PC-9 (cell line): ENCODE measurements around the gene MOCOS. TPM values are rescaled to one million over a fixed set of nuclear protein-coding genes. Genes with fewer than 3 reads are reported as not detected.
"Not testable (repeated sequence)": the region's sequence is repeated elsewhere in the genome, so short reads cannot be mapped to it uniquely, and the experiment has no call there.

Source experiments
- BruUV-seq: library from RNA; stranded (reverse); fragments of 400-500 nt; replicated peaks from 2 replicates; lab custom pipeline; 2021; lab: Mats Ljungman, UMichigan
- CTCF ChIA-PET: fragments of 300-600 bp; sonication (Branson Sonifier 250); formaldehyde crosslinking; loops from one replicate; lab custom pipeline; 2022; ENCODE audit warnings: antibody characterized with exemption; lab: Charles Lee
- POLR2A ChIA-PET: fragments of 300-600 bp; sonication (Branson Sonifier 250); formaldehyde crosslinking; loops from one replicate; lab custom pipeline; 2022; ENCODE audit warnings: antibody characterized with exemption; ENCODE audit not compliant: unreplicated experiment; lab: Charles Lee
- DNase-seq, 2 experiments: peaks; one replicate each; pipeline versions ENCODE4 v3.0.0 to v3.0.0-alpha.2; 2015 to 2022; ENCODE audit warnings: mixed read lengths in 1 of 2
- H2AFZ ChIP-seq: fragments of 200-600 bp; sonication (generic); 2 replicates; pipeline ENCODE4 v1.8.1; 2017; ENCODE audit warnings: antibody characterized with exemption
- H3F3A ChIP-seq: fragments of 200-600 bp; sonication (generic); 2 replicates; pipeline ENCODE4 v1.8.1; 2017; ENCODE audit warnings: antibody characterized with exemption, mild to moderate bottlenecking, low read depth; ENCODE audit not compliant: insufficient read depth
- H3K27ac ChIP-seq: fragments of 200-600 bp; sonication (generic); 2 replicates; pipeline ENCODE4 v1.6.1; 2016; ENCODE audit warnings: mixed run types
- H3K27me3 ChIP-seq: fragments of 200-600 bp; sonication (generic); 2 replicates; pipeline ENCODE4 v1.6.1; 2016; ENCODE audit warnings: low read depth, mixed run types; ENCODE audit not compliant: insufficient read depth
- H3K36me3 ChIP-seq: fragments of 200-600 bp; sonication (generic); 2 replicates; pipeline ENCODE4 v1.6.1; 2016; ENCODE audit warnings: low read depth, mixed run types
- H3K4me1 ChIP-seq: fragments of 200-600 bp; sonication (generic); replicated peaks from 2 replicates; pipeline ENCODE4 v1.6.1; 2016; ENCODE audit warnings: mixed run types; ENCODE audit not compliant: insufficient read depth
- H3K4me2 ChIP-seq: fragments of 200-600 bp; sonication (generic); 2 replicates; pipeline ENCODE4 v1.6.1; 2017; ENCODE audit warnings: mixed run types
- H3K4me3 ChIP-seq: fragments of 200-600 bp; sonication (generic); 2 replicates; pipeline ENCODE4 v1.6.1; 2016; ENCODE audit warnings: mixed run types
- H3K79me2 ChIP-seq: fragments of 200-600 bp; sonication (generic); 2 replicates; pipeline ENCODE4 v1.6.1; 2017; ENCODE audit warnings: low read depth, mixed run types
- H3K9me2 ChIP-seq: fragments of 200-600 bp; sonication (generic); 2 replicates; pipeline ENCODE4 v1.8.1; 2017; ENCODE audit warnings: mild to moderate bottlenecking; ENCODE audit not compliant: insufficient read depth
- H3K9me3 ChIP-seq: fragments of 200-600 bp; sonication (generic); 2 replicates; pipeline ENCODE4 v1.8.1; 2016; ENCODE audit warnings: low read depth; ENCODE audit not compliant: insufficient read depth
- H4K20me1 ChIP-seq: fragments of 200-600 bp; sonication (generic); 2 replicates; pipeline ENCODE4 v1.8.1; 2017; ENCODE audit not compliant: insufficient read depth
- CTCF ChIP-seq: fragments of 200-600 bp; sonication (generic); conservative IDR thresholded peaks from 2 replicates; pipeline ENCODE4 v1.6.1; 2017; ENCODE audit warnings: mixed run types, antibody characterized with exemption, mild to moderate bottlenecking, moderate library complexity
- EZH2 ChIP-seq: fragments of 200-600 bp; sonication (generic); IDR thresholded peaks from 2 replicates; pipeline ENCODE4 v1.8.0; 2017; ENCODE audit warnings: antibody characterized with exemption, low read depth
- intact Hi-C: fragments of 100-400 bp; cut with micrococcal nuclease; formaldehyde crosslinking; loops from one replicate; pipeline ENCODE4 v1.10.0; 2022; ENCODE audit not compliant: unreplicated experiment
- total RNA-seq: library from RNA; stranded (reverse); gene quantifications from 2 replicates; pipeline ENCODE4 v1.2.3, GENCODE V29; 2021

MOCOS gene
- total RNA-seq, 1 experiment from 2014 or later: 30.4 TPM

GRCh38 chr18:36215577-36215976 is 28.3 kb downstream of the MOCOS start:
- Histone ChIP-seq H3K4me3 (no peak overlapping the region), H3K79me2 (no peaks in the 10 kb centered on the region), H3K36me3 (peaks cover 5% of the 10 kb centered on the region; the same call in 1 of the 2 replicates), H3K4me2 (no peak overlapping the region), H3K9me2 (no peaks in the 10 kb centered on the region), H2AFZ (no peak overlapping the region), H3K27me3 (no peaks in the 10 kb centered on the region), H3F3A (no peaks in the 10 kb centered on the region), H3K27ac (no peak overlapping the region), H3K4me1 (no peaks in the 10 kb centered on the region), H4K20me1 (no peaks in the 10 kb centered on the region; the same call in none of the 2 replicates), H3K9me3 (no peaks in the 10 kb centered on the region)
- BruUV-seq: no TSS peak
- ChIA-PET CTCF (no interaction called here), POLR2A (no interaction called here)
- intact Hi-C loops: no loop called here
- TF ChIP-seq EZH2: no peak
- TF ChIP-seq CTCF: no peak
- no peak for DNase-seq

- ChIA-PET CTCF (no interaction called here), POLR2A (interaction anchor here (0.6 kb wide), 1 partner anchor 343 kb away, joined by 4 read pairs; no protein-coding TSS in a partner anchor)
- no peak overlapping the region for H3K4me3 ChIP-seq
- peaks cover 5% of the 10 kb centered on the region; the same call in 1 of the 2 replicates for H3K36me3 ChIP-seq
- H3K4me1 ChIP-seq: no peaks in the 10 kb centered on the region
- H3K9me2 ChIP-seq: no peaks in the 10 kb centered on the region
- no peaks in the 10 kb centered on the region for H3K79me2 ChIP-seq
- intact Hi-C loops: no loop called here
- H4K20me1 ChIP-seq: no peaks in the 10 kb centered on the region; the same call in none of the 2 replicates
- TF ChIP-seq CTCF: no peak
- no peak for TF ChIP-seq EZH2
- H3K27me3 ChIP-seq: no peaks in the 10 kb centered on the region
- no peaks in the 10 kb centered on the region for H3K9me3 ChIP-seq
- no peak overlapping the region for H3K27ac ChIP-seq
- no peak overlapping the region for H3K4me2 ChIP-seq
- no peaks in the 10 kb centered on the region for H3F3A ChIP-seq
- DNase-seq: no peak
- no peak overlapping the region for H2AFZ ChIP-seq
- no TSS peak for BruUV-seq
Measured at GRCh38 chr18:36217348-36217747, 30.1 kb downstream of the MOCOS start.

- POLR2A ChIA-PET: no interaction called here
- intact Hi-C loops: no loop called here
- H3F3A ChIP-seq: no peaks in the 10 kb centered on the region
- no peak overlapping the region for H3K4me2 ChIP-seq
- TF ChIP-seq EZH2 (no peak), CTCF (no peak)
- no peak overlapping the region for H2AFZ ChIP-seq
- H3K9me2 ChIP-seq: no peaks in the 10 kb centered on the region
- H3K4me1 ChIP-seq: no peaks in the 10 kb centered on the region
- no peak overlapping the region for H3K27ac ChIP-seq
- DNase-seq: no peak
- H3K36me3 ChIP-seq: peaks cover 34% of the 10 kb centered on the region
- no peaks in the 10 kb centered on the region for H3K27me3 ChIP-seq
- CTCF ChIA-PET: no interaction called here
- BruUV-seq: no TSS peak
- H4K20me1 ChIP-seq: no peaks in the 10 kb centered on the region
- H3K9me3 ChIP-seq: no peaks in the 10 kb centered on the region; the same call in 1 of the 2 replicates
- no peak overlapping the region for H3K4me3 ChIP-seq
- peaks cover 4% of the 10 kb centered on the region; the same call in 1 of the 2 replicates for H3K79me2 ChIP-seq
Measured at GRCh38 chr18:36229188-36229587, 41.9 kb downstream of the MOCOS start.

GRCh38 chr18:36240510-36240909 is 53.2 kb downstream of the MOCOS start:
- BruUV-seq, DNase-seq, H3K9me3 ChIP-seq, H3K27ac ChIP-seq, H3K36me3 ChIP-seq, H3K27me3 ChIP-seq, H3K79me2 ChIP-seq, CTCF ChIA-PET, H3K9me2 ChIP-seq, H3F3A ChIP-seq, H3K4me1 ChIP-seq, H4K20me1 ChIP-seq, H3K4me3 ChIP-seq, intact Hi-C loops, H3K4me2 ChIP-seq, H2AFZ ChIP-seq, POLR2A ChIA-PET: not testable (repeated sequence)
